IMR-90 (cell line): Measurements from ENCODE around the gene MSI2. TPM values are rescaled to one million over a fixed set of nuclear protein-coding genes. Genes with fewer than 3 reads are reported as not detected.

Experiments
- ATAC-seq: fragments of 200-7000 bp; cut with Tn5 transposase; 2 replicates; pipeline ENCODE4 v1.9.1; 2020; ENCODE audit warnings: low read depth, mild to moderate bottlenecking, moderate library complexity
- BruUV-seq: library from RNA; stranded (reverse); fragments of 400-500 nt; replicated peaks from 2 replicates; lab custom pipeline; 2021; lab: Mats Ljungman, UMichigan
- CTCF ChIA-PET: fragments of 300-600 bp; formaldehyde crosslinking; extraction: SDS; loops from one replicate; lab custom pipeline; 2021; ENCODE audit warnings: antibody characterized with exemption; lab: Yijun Ruan, JAX
- POLR2A ChIA-PET: fragments of 300-600 bp; sonication (Branson Sonifier 250); formaldehyde crosslinking; loops from one replicate; lab custom pipeline; 2022; ENCODE audit warnings: antibody characterized with exemption; ENCODE audit not compliant: unreplicated experiment; lab: Charles Lee
- DNase-seq: peaks from one replicate; pipeline ENCODE4 v3.0.0; 2013
- H2AFZ ChIP-seq: replicated peaks from 2 replicates; pipeline ENCODE3; 2013; ENCODE audit warnings: low read length, mild to moderate bottlenecking; ENCODE audit not compliant: poor library complexity
- H2AK5ac ChIP-seq: 2 replicates; pipeline ENCODE4 v1.6.1; 2013; ENCODE audit warnings: low read depth, low read length, inconsistent platforms
- H2AK9ac ChIP-seq: replicated peaks from 2 replicates; pipeline ENCODE3; 2013; ENCODE audit warnings: mild to moderate bottlenecking, low read depth, low read length, moderate library complexity; ENCODE audit not compliant: poor library complexity
- H2BK120ac ChIP-seq: 2 replicates; pipeline ENCODE4 v1.6.1; 2013; ENCODE audit warnings: low read depth, low read length, inconsistent platforms
- H2BK15ac ChIP-seq: 3 replicates; pipeline ENCODE4 v1.6.1; 2013; ENCODE audit warnings: low read depth, low read length, inconsistent platforms
- H2BK20ac ChIP-seq: 2 replicates; pipeline ENCODE4 v1.6.1; 2013; ENCODE audit warnings: low read depth, mild to moderate bottlenecking, inconsistent platforms, low read length, moderate library complexity
- H2BK5ac ChIP-seq: 2 replicates; pipeline ENCODE4 v1.6.1; 2013; ENCODE audit warnings: mild to moderate bottlenecking, low read depth, low read length, inconsistent platforms; ENCODE audit not compliant: poor library complexity, severe bottlenecking
- H3K14ac ChIP-seq: replicated peaks from 2 replicates; pipeline ENCODE4 v1.6.1; 2013; ENCODE audit warnings: low read depth, low read length, inconsistent platforms
- H3K18ac ChIP-seq: 2 replicates; pipeline ENCODE4 v1.6.1; 2013; ENCODE audit warnings: low read depth, low read length, control low read depth
- H3K23ac ChIP-seq: 2 replicates; pipeline ENCODE4 v1.6.1; 2013; ENCODE audit warnings: low read depth, low read length, inconsistent platforms
- H3K27ac ChIP-seq: 2 replicates; pipeline ENCODE4 v1.5.1; 2013; ENCODE audit warnings: mild to moderate bottlenecking, control low read depth, low read length; ENCODE audit not compliant: insufficient read depth
- H3K27me3 ChIP-seq: 2 replicates; pipeline ENCODE4 v1.6.1; 2013; ENCODE audit warnings: low read length; ENCODE audit not compliant: control insufficient read depth, insufficient read depth
- H3K36me3 ChIP-seq: 2 replicates; pipeline ENCODE4 v1.6.1; 2013; ENCODE audit warnings: low read length, mixed read lengths; ENCODE audit not compliant: control insufficient read depth, insufficient read depth
- H3K4ac ChIP-seq: 2 replicates; pipeline ENCODE4 v1.6.1; 2013; ENCODE audit warnings: low read depth, low read length, inconsistent platforms
- H3K4me1 ChIP-seq: 2 replicates; pipeline ENCODE4 v1.6.1; 2013; ENCODE audit warnings: low read length, mixed read lengths; ENCODE audit not compliant: control insufficient read depth, insufficient read depth
- H3K4me2 ChIP-seq: 2 replicates; pipeline ENCODE4 v1.6.1; 2013; ENCODE audit warnings: low read depth, mild to moderate bottlenecking, control low read depth, low read length, moderate library complexity
- H3K4me3 ChIP-seq: 2 replicates; pipeline ENCODE4 v1.5.1; 2013; ENCODE audit warnings: low read depth, mild to moderate bottlenecking, control low read depth, low read length, moderate library complexity; ENCODE audit not compliant: insufficient read depth
- H3K56ac ChIP-seq: 2 replicates; pipeline ENCODE4 v1.6.1; 2013; ENCODE audit warnings: low read length, inconsistent platforms; ENCODE audit not compliant: insufficient read depth; ENCODE audit errors: extremely low read depth
- H3K79me1 ChIP-seq, 2 experiments: 2 replicates each; pipeline ENCODE4 v1.6.1; 2013; ENCODE audit warnings: low read length in 2 of 2, inconsistent platforms in 1 of 2, low read depth in 1 of 2
- H3K9ac ChIP-seq: 2 replicates; pipeline ENCODE4 v1.6.1; 2013; ENCODE audit warnings: low read depth, low read length, control low read depth
- H3K9me1 ChIP-seq: 2 replicates; pipeline ENCODE4 v1.6.1; 2013; ENCODE audit warnings: low read length, inconsistent platforms; ENCODE audit not compliant: insufficient read depth
- H3K9me3 ChIP-seq: 2 replicates; pipeline ENCODE4 v1.6.1; 2013; ENCODE audit warnings: low read length; ENCODE audit not compliant: control insufficient read depth, insufficient read depth
- H4K20me1 ChIP-seq: 2 replicates; pipeline ENCODE4 v1.6.1; 2013; ENCODE audit warnings: low read length, inconsistent platforms; ENCODE audit not compliant: insufficient read depth
- H4K5ac ChIP-seq: 2 replicates; pipeline ENCODE4 v1.6.1; 2013; ENCODE audit warnings: mild to moderate bottlenecking, low read depth, low read length, control low read depth
- H4K8ac ChIP-seq, 2 experiments: 2 replicates each; pipeline ENCODE4 v1.6.1; 2013; ENCODE audit warnings: low read depth in 2 of 2, low read length in 2 of 2, control low read depth in 1 of 2, inconsistent platforms in 1 of 2
- H4K91ac ChIP-seq: 2 replicates; pipeline ENCODE4 v1.6.1; 2013; ENCODE audit warnings: low read depth, low read length, inconsistent platforms; ENCODE audit not compliant: insufficient read depth
- CHD1 ChIP-seq: IDR thresholded peaks from 2 replicates; pipeline ENCODE4 v1.6.1; 2012; ENCODE audit warnings: low read depth, low read length, improper control_type of control experiment
- CTCF ChIP-seq: conservative IDR thresholded peaks from 2 replicates; pipeline ENCODE4 v1.5.1; 2012; ENCODE audit warnings: mild to moderate bottlenecking, low read depth, low read length, improper control_type of control experiment
- MAFK ChIP-seq: IDR thresholded peaks from 2 replicates; pipeline ENCODE4 v1.6.1; 2012; ENCODE audit warnings: low read depth, low read length, improper control_type of control experiment
- NFE2L2 ChIP-seq: fragments of 150-350 bp; IDR thresholded peaks from 2 replicates; pipeline ENCODE4 v1.6.1; 2016; ENCODE audit warnings: low read depth, mild to moderate bottlenecking, low read length
- POLR2A ChIP-seq: IDR thresholded peaks from 2 replicates; pipeline ENCODE4 v1.6.1; 2012; ENCODE audit warnings: mild to moderate bottlenecking, low read depth, low read length
- RAD21 ChIP-seq: IDR thresholded peaks from 2 replicates; pipeline ENCODE4 v1.6.1; 2012; ENCODE audit warnings: low read length, improper control_type of control experiment
- RCOR1 ChIP-seq: IDR thresholded peaks from 2 replicates; pipeline ENCODE4 v1.6.1; 2012; ENCODE audit warnings: mild to moderate bottlenecking, low read length, improper control_type of control experiment; ENCODE audit not compliant: insufficient replicate concordance
- SMC3 ChIP-seq: fragments of 150-350 bp; IDR thresholded peaks from 2 replicates; pipeline ENCODE4 v1.6.1; 2016; ENCODE audit warnings: low read depth, mild to moderate bottlenecking, antibody characterized with exemption, low read length, moderate library complexity
- WGBS, 2 experiments: methylation state at CpG; one replicate each; pipeline versions ENCODE4 v1.1.5 to v1.1.7; 2013; ENCODE audit warnings: missing lambda C conversion rate in 2 of 2; ENCODE audit not compliant: insufficient read length in 1 of 2; ENCODE audit errors: extremely low coverage in 2 of 2; 5-methylcytosine and 5-hydroxymethylcytosine counted together
- dilution Hi-C: fragments of 300-500 bp; cut with HindIII; formaldehyde crosslinking; loops from one replicate; pipeline ENCODE4 v1.14.3; 2018; ENCODE audit warnings: low sequenced_read_pairs; ENCODE audit not compliant: unreplicated experiment
- in situ Hi-C: fragments of 300-500 bp; cut with MboI; formaldehyde crosslinking; loops from 3 replicates; pipeline ENCODE4 v1.14.3; 2019; ENCODE audit warnings: low sequenced_read_pairs, inconsistent platforms, mixed read lengths
- intact Hi-C: fragments of 100-400 bp; cut with micrococcal nuclease; formaldehyde crosslinking; loops from 2 replicates; pipeline ENCODE4 v1.10.0; 2022
- polyA plus RNA-seq, 3 experiments: library from polyadenylated mRNA; depleted of rRNA; stranded (reverse); fragments of >200 nt; gene quantifications; 2 replicates each; pipeline ENCODE4 v1.2.3, GENCODE V29; 2012; ENCODE audit warnings: low replicate concordance in 1 of 3
- total RNA-seq: library from RNA; depleted of rRNA; stranded (reverse); fragments of >200 nt; gene quantifications from 2 replicates; pipeline ENCODE4 v1.2.3, GENCODE V29; 2012

Gene MSI2
- total and polyA plus RNA-seq, 2 of the 4 experiments (the other 2 are of a cell fraction), result 13.0 to 16.0 TPM

- TF ChIP-seq RAD21 (peak; percentile 85), POLR2A (no peak)
Observed at GRCh38 chr17:57597531-57598453, 341.5 kb downstream of the MSI2 start (continued).

GRCh38 chr17:57599271-57600045 lies 343.1 kb downstream of the MSI2 start:
- DNase-seq (no peak), ATAC-seq (no peak)
- H3K4me2 ChIP-seq, result no peak overlapping the region
- H4K91ac ChIP-seq, result no peak overlapping the region
- H3K9ac ChIP-seq, result no peak overlapping the region
- POLR2A ChIA-PET, result no interaction called here
- no peak overlapping the region for H2AFZ ChIP-seq
- peak overlapping the region; percentile 32; the same call in 1 of the 2 replicates for H3K4ac ChIP-seq
- no peaks in the 10 kb centered on the region for H4K20me1 ChIP-seq
- no peak overlapping the region for H4K8ac ChIP-seq
- intact Hi-C loops (loop anchor here (5.0 to 10.0 kb wide), 3 partner anchors 357 to 513 kb away; no protein-coding TSS in a partner anchor), dilution Hi-C loops (no loop called here), in situ Hi-C loops (loop anchor here (10.0 kb wide), 1 partner anchor 145 kb away; the partner anchor contains the start of gene CCDC182)
- BruUV-seq, result no TSS peak
- H3K9me1 ChIP-seq, result peaks cover 4% of the 10 kb centered on the region; the same call in 1 of the 2 replicates
- H3K14ac ChIP-seq, result no peak overlapping the region
- H2AK9ac ChIP-seq, result no peak overlapping the region
- no peak overlapping the region for H2BK5ac ChIP-seq
- H3K27me3 ChIP-seq, result no peaks in the 10 kb centered on the region
- no peaks in the 10 kb centered on the region for H3K36me3 ChIP-seq
- CTCF ChIA-PET, result interaction anchor here (0.8 to 1.5 kb wide), 2 partner anchors 13 to 73 kb away, joined by 3 to 5 read pairs; no protein-coding TSS in a partner anchor
- no peak overlapping the region for H4K5ac ChIP-seq
- no peak overlapping the region for H3K18ac ChIP-seq
- peak overlapping the region; percentile 23 for H2AK5ac ChIP-seq
- no peak overlapping the region for H3K4me3 ChIP-seq
- H3K27ac ChIP-seq, result no peak overlapping the region
- peaks cover 3% of the 10 kb centered on the region for H3K9me3 ChIP-seq
- peaks cover 4% of the 10 kb centered on the region for H3K4me1 ChIP-seq
- no peaks in the 10 kb centered on the region for H3K79me1 ChIP-seq
- no peak overlapping the region for H2BK120ac ChIP-seq
- H3K23ac ChIP-seq, result no peak overlapping the region
- WGBS, 2 experiments, result 100% methylated on average over 1 of the region's 8 CpGs; no CpG with 5 or more reads in 1 of the 2 experiments
- H2BK20ac ChIP-seq, result no peak overlapping the region
- no peak overlapping the region for H3K56ac ChIP-seq
- TF ChIP-seq RCOR1 (no peak), SMC3 (no peak), CTCF (no peak), MAFK (no peak), NFE2L2 (no peak), CHD1 (no peak)
- H2BK15ac ChIP-seq, result no peak overlapping the region
